RWPE1 (cell line): ENCODE data around the gene MBNL3.
"Not testable (repeated sequence)": the region's sequence is repeated elsewhere in the genome, so short reads cannot be mapped to it uniquely, and the experiment has no call there.

Experiments
- CTCF ChIA-PET: fragments of 350-600 bp; sonication (Branson Sonifier 250); formaldehyde crosslinking; extraction: SDS; loops from one replicate; lab custom pipeline; 2021; lab: Yijun Ruan, JAX
- POLR2A ChIA-PET: fragments of 400-600 bp; formaldehyde crosslinking; extraction: SDS; loops from one replicate; lab custom pipeline; 2020; ENCODE audit warnings: antibody characterized with exemption; ENCODE audit not compliant: low non-redundant PET; lab: Yijun Ruan, JAX
- DNase-seq: peaks from one replicate; pipeline ENCODE4 v3.0.0; 2012; ENCODE audit warnings: low spot score
- H3K27ac ChIP-seq: fragments of 450-650 bp; 2 replicates; pipeline ENCODE4 v1.5.1; 2017
- CTCF ChIP-seq: fragments of 450-650 bp; conservative IDR thresholded peaks from 2 replicates; pipeline ENCODE4 v1.5.1; 2017; ENCODE audit warnings: low read depth, mild to moderate bottlenecking

The MBNL3 gene

GRCh38 chrX:132452911-132453550, 35.8 kb downstream of the MBNL3 start:
- POLR2A ChIA-PET, result no interaction called here
- CTCF ChIA-PET, result no interaction called here
- no peak overlapping the region for H3K27ac ChIP-seq
- no peak for DNase-seq
- no peak for TF ChIP-seq CTCF

- H3K27ac ChIP-seq, DNase-seq, POLR2A ChIA-PET, CTCF ChIA-PET: not testable (repeated sequence)
Observed at GRCh38 chrX:132445909-132446308, 42.9 kb downstream of the MBNL3 start.

- H3K27ac ChIP-seq, result no peak overlapping the region
- no peak for DNase-seq
- ChIA-PET CTCF (no interaction called here), POLR2A (no interaction called here)
- TF ChIP-seq CTCF, result no peak
Observed at GRCh38 chrX:132444936-132445335, 43.9 kb downstream of the MBNL3 start.

GRCh38 chrX:132443196-132444135, 45.4 kb downstream of the MBNL3 start:
- CTCF ChIA-PET, result no interaction called here
- DNase-seq, result no peak
- TF ChIP-seq CTCF, result no peak
- POLR2A ChIA-PET, result no interaction called here
- H3K27ac ChIP-seq, result no peak overlapping the region

GRCh38 chrX:132442691-132443090, 46.1 kb downstream of the MBNL3 start:
- H3K27ac ChIP-seq, result no peak overlapping the region
- CTCF ChIA-PET, result no interaction called here

GRCh38 chrX:132435222-132435621, 53.6 kb downstream of the MBNL3 start:
- DNase-seq, result no peak
- no peak for TF ChIP-seq CTCF
- POLR2A ChIA-PET, result no interaction called here
- CTCF ChIA-PET, result no interaction called here
- no peak overlapping the region for H3K27ac ChIP-seq

More at GRCh38 chrX:132442691-132443090, 46.1 kb downstream of the MBNL3 start:
- TF ChIP-seq CTCF, result no peak
- POLR2A ChIA-PET, result no interaction called here
- no peak for DNase-seq

GRCh38 chrX:132433551-132433950, 55.3 kb downstream of the MBNL3 start:
- H3K27ac ChIP-seq, result no peak overlapping the region
- CTCF ChIA-PET, result no interaction called here
- POLR2A ChIA-PET, result no interaction called here
- TF ChIP-seq CTCF, result no peak
- no peak for DNase-seq
